ENCODE results near the gene CR1L. TPM values are rescaled to one million over a fixed set of nuclear protein-coding genes. Genes with fewer than 3 reads are reported as not detected.

The CR1L gene
- total RNA-seq, 2 donors from 2014 or later, result not detected

DNA sequence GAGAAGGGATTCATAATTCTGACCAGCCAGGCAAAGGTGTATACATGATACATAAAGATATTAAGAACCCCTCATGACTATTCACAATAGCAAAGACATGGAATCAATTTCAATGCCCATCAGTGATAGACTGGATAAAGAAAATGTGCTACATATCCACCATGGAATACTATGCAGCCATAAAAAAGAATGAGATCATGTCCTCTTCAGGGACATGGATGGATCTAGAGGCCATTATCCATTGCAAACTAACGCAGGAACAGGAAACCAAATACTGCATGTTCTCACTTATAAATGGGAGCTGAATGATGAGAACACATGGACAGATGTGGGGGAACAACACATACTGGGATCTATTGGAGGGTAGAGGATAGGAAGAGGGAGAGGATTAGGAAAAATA, 21.4 kb downstream of the CR1L start:
- Histone ChIP-seq H3K27me3 (peaks cover 0 to 8% of the 10 kb centered on the region in 2 donors), H3K36me3 (replicated peaks in 1 of 2; ENCODE audit: insufficient read depth in 1 of 2, low read depth in 2 of 2) (no peaks in the 10 kb centered on the region), H3K4me3 (no peak overlapping the region), H3K4me1 (peaks cover 7% of the 10 kb centered on the region), H3K27ac (no peak overlapping the region), H3K9me3 (no peaks in the 10 kb centered on the region)
- 71 to 75% methylated on average over 1 of the region's 1 CpG for WGBS, 2 donors
- intact Hi-C loops (cut with DNase I), result no loop called here
- DNase-seq (no peak), ATAC-seq (no peak)
- TF ChIP-seq, protein P1, sequence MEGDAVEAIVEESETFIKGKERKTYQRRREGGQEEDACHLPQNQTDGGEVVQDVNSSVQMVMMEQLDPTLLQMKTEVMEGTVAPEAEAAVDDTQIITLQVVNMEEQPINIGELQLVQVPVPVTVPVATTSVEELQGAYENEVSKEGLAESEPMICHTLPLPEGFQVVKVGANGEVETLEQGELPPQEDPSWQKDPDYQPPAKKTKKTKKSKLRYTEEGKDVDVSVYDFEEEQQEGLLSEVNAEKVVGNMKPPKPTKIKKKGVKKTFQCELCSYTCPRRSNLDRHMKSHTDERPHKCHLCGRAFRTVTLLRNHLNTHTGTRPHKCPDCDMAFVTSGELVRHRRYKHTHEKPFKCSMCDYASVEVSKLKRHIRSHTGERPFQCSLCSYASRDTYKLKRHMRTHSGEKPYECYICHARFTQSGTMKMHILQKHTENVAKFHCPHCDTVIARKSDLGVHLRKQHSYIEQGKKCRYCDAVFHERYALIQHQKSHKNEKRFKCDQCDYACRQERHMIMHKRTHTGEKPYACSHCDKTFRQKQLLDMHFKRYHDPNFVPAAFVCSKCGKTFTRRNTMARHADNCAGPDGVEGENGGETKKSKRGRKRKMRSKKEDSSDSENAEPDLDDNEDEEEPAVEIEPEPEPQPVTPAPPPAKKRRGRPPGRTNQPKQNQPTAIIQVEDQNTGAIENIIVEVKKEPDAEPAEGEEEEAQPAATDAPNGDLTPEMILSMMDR (IDR thresholded peaks at IDR 0.05), result no peak
- no peak for TF ChIP-seq POLR2A (IDR thresholded peaks at IDR 0.05)

DNA sequence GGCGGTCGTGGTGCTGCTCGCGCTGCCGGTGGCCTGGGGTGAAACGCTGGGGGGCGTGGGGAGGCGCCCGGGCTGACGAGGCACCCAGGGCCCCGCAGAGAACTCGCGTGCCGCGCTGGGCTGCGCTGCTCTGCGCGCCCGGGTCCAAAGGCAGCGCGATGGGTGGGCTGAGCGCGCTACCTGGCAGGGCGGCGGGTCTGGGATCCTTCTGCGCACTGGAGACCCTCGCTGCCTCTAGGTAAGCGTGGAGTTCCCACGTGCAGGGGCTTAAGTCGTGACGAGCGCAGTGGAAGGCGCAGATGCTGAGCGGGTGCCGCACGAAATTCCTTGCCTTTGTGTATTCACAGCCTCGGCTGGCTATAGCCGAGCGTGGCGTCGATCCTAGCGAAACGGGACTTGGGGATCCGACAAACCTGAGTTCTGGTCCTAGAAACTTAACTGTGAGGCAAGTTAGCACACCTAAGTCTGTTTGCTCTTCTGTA, 24.6 kb downstream of the CR1L start:
- ATAC-seq (no peak), DNase-seq (no peak)
- no peak for TF ChIP-seq POLR2A (IDR thresholded peaks at IDR 0.05)
- TF ChIP-seq, protein P1 (IDR thresholded peaks at IDR 0.05), result no peak
- 7 to 20% methylated on average over 10 to 43 of the region's 44 CpGs for WGBS, 2 donors
- Histone ChIP-seq H3K36me3 (replicated peaks in 1 of 2; ENCODE audit: insufficient read depth in 1 of 2, low read depth in 2 of 2) (no peaks in the 10 kb centered on the region), H3K9me3 (no peaks in the 10 kb centered on the region), H3K4me3 (no peak overlapping the region), H3K4me1 (peaks cover 7% of the 10 kb centered on the region), H3K27ac (no peak overlapping the region), H3K27me3 (peaks cover 0 to 8% of the 10 kb centered on the region in 2 donors)
- intact Hi-C loops (cut with DNase I), result no loop called here

DNA sequence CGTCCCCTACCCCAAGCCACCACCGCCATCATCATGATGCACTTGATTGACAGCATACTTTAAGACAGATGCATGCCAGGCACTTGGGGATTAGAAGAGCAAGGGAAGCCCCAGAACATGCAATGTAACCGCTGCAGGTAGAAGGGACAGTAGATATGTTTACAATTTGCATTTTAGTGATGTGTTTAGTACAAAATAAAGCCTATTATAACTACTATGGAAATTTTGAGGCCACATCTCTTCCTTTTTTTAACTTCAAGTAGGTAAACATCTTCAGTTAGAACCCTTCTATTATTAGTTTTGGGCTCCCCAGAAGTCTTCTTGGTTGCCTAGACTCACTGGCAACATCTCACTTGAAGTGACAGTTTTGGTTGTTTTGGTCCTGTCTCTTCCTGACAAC, 25.3 kb downstream of the CR1L start:
- Histone ChIP-seq H3K9me3 (no peaks in the 10 kb centered on the region), H3K27ac (no peak overlapping the region), H3K36me3 (replicated peaks in 1 of 2; ENCODE audit: insufficient read depth in 1 of 2, low read depth in 2 of 2) (no peaks in the 10 kb centered on the region), H3K27me3 (peaks cover 0 to 8% of the 10 kb centered on the region in 2 donors), H3K4me3 (no peak overlapping the region), H3K4me1 (peaks cover 7% of the 10 kb centered on the region)
- WGBS, 2 donors, result 63 to 83% methylated on average over 3 of the region's 3 CpGs
- no peak for ATAC-seq
- TF ChIP-seq, protein P1 (IDR thresholded peaks at IDR 0.05), result no peak
- TF ChIP-seq POLR2A (IDR thresholded peaks at IDR 0.05), result no peak
- intact Hi-C loops (cut with DNase I), result no loop called here
- no peak for DNase-seq

DNA sequence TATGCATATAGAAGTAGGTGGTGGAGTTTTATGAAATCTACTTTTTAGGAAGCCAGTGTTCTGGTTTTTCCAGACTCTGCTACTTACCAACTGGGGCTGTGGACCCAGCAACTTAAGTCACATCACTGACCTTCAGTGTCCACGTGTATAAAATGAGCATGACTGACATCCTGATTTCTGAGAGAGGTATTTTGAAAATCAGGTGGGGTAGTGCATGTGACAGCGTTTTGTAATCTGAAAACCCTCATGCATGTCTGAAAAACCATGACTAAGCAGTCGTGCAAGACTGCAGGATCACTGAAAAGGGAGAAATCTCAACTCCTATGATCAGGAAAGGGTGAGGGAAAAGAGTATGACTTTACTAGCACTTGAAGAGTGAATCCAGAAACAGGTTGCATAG, 26.1 kb downstream of the CR1L start:
- intact Hi-C loops (cut with DNase I), result no loop called here

More for the DNA sequence above, 26.1 kb downstream of the CR1L start:
- TF ChIP-seq, protein P1 (IDR thresholded peaks at IDR 0.05), result no peak
- no peak for TF ChIP-seq POLR2A (IDR thresholded peaks at IDR 0.05)
- Histone ChIP-seq H3K36me3 (replicated peaks in 1 of 2; ENCODE audit: insufficient read depth in 1 of 2, low read depth in 2 of 2) (no peaks in the 10 kb centered on the region), H3K4me3 (no peak overlapping the region), H3K9me3 (no peaks in the 10 kb centered on the region), H3K27me3 (peaks cover 0 to 8% of the 10 kb centered on the region in 2 donors), H3K27ac (no peak overlapping the region), H3K4me1 (peaks cover 7% of the 10 kb centered on the region)
- 22 to 23% methylated on average over 3 of the region's 3 CpGs for WGBS, 2 donors
- no peak for ATAC-seq
- DNase-seq, result no peak
